RWPE2 (cell line): ENCODE measurements around the gene OR10AD1.

ENCODE experiments used
- ATAC-seq: fragments of 200-7000 bp; cut with Tn5 transposase; 3 replicates; pipeline ENCODE4 v1.9.1; 2021; ENCODE audit warnings: low read depth
- DNase-seq: peaks from one replicate; pipeline ENCODE4 v3.0.0-alpha.2; 2020; ENCODE audit warnings: low spot score
- H3K27ac ChIP-seq: fragments of 450-650 bp; 2 replicates; pipeline ENCODE4 v1.5.1; 2017; ENCODE audit warnings: mild to moderate bottlenecking; ENCODE audit not compliant: poor library complexity, severe bottlenecking
- H3K27me3 ChIP-seq: fragments of 250-450 bp; sonication (Bioruptor Pico); 2 replicates; pipeline ENCODE4 v1.5.1; 2021; ENCODE audit warnings: mild to moderate bottlenecking, moderate library complexity; ENCODE audit not compliant: insufficient read depth, poor library complexity, severe bottlenecking
- H3K36me3 ChIP-seq: fragments of 250-450 bp; sonication (Bioruptor Pico); 2 replicates; pipeline ENCODE4 v1.5.1; 2020; ENCODE audit warnings: low read depth, mild to moderate bottlenecking, moderate library complexity
- H3K4me1 ChIP-seq: fragments of 250-450 bp; sonication (Bioruptor Pico); 2 replicates; pipeline ENCODE4 v1.5.1; 2021; ENCODE audit warnings: mild to moderate bottlenecking, moderate library complexity; ENCODE audit not compliant: insufficient read depth, poor library complexity, severe bottlenecking
- H3K4me3 ChIP-seq: fragments of 250-450 bp; sonication (Bioruptor Pico); 2 replicates; pipeline ENCODE4 v1.5.1; 2021; ENCODE audit warnings: mild to moderate bottlenecking, moderate library complexity; ENCODE audit not compliant: severe bottlenecking
- H3K9me3 ChIP-seq: fragments of 250-450 bp; sonication (Bioruptor Pico); 2 replicates; pipeline ENCODE4 v1.5.1; 2021; ENCODE audit warnings: mild to moderate bottlenecking, moderate library complexity; ENCODE audit not compliant: severe bottlenecking
- CTCF ChIP-seq: fragments of 450-650 bp; IDR thresholded peaks from one replicate; pipeline ENCODE4 v1.5.1; 2017; ENCODE audit warnings: mild to moderate bottlenecking, moderate library complexity; ENCODE audit not compliant: poor library complexity, severe bottlenecking

OR10AD1 gene

GRCh38 chr12:48182631-48183030 is 20.5 kb downstream of the OR10AD1 start:
- Histone ChIP-seq H3K4me3 (peak overlapping the region; percentile 29), H3K27ac (no peak overlapping the region), H3K9me3 (no peaks in the 10 kb centered on the region), H3K36me3 (no peaks in the 10 kb centered on the region), H3K27me3 (peaks cover 50% of the 10 kb centered on the region), H3K4me1 (no peaks in the 10 kb centered on the region)
- TF ChIP-seq CTCF = no peak
- ATAC-seq = no peak
- no peak for DNase-seq

- DNase-seq = no peak
- no peaks in the 10 kb centered on the region for H3K4me1 ChIP-seq
- H3K27ac ChIP-seq = no peak overlapping the region
- H3K36me3 ChIP-seq = no peaks in the 10 kb centered on the region
- no peaks in the 10 kb centered on the region for H3K9me3 ChIP-seq
- ATAC-seq = no peak
- no peak for TF ChIP-seq CTCF
- no peak overlapping the region for H3K4me3 ChIP-seq
- H3K27me3 ChIP-seq = peaks cover 56% of the 10 kb centered on the region
These were observed 22.1 kb downstream of the OR10AD1 start for GRCh38 chr12:48180857-48181495.

- Histone ChIP-seq H3K27ac (no peak overlapping the region), H3K4me3 (no peak overlapping the region), H3K4me1 (no peaks in the 10 kb centered on the region), H3K36me3 (no peaks in the 10 kb centered on the region), H3K27me3 (peaks cover 54% of the 10 kb centered on the region), H3K9me3 (no peaks in the 10 kb centered on the region)
- no peak for ATAC-seq
- DNase-seq = no peak
- TF ChIP-seq CTCF = no peak
These were observed 22.7 kb downstream of the OR10AD1 start for GRCh38 chr12:48180424-48180823.

GRCh38 chr12:48179466-48179865 is 23.6 kb downstream of the OR10AD1 start:
- Histone ChIP-seq H3K4me1 (no peaks in the 10 kb centered on the region), H3K4me3 (no peak overlapping the region), H3K27ac (no peak overlapping the region), H3K27me3 (peaks cover 44% of the 10 kb centered on the region), H3K36me3 (no peaks in the 10 kb centered on the region), H3K9me3 (no peaks in the 10 kb centered on the region)
- ATAC-seq (no peak), DNase-seq (no peak)
- no peak for TF ChIP-seq CTCF

- Histone ChIP-seq H3K4me3 (no peak overlapping the region), H3K4me1 (no peaks in the 10 kb centered on the region), H3K27ac (no peak overlapping the region), H3K27me3 (peaks cover 31% of the 10 kb centered on the region), H3K36me3 (no peaks in the 10 kb centered on the region), H3K9me3 (no peaks in the 10 kb centered on the region)
- TF ChIP-seq CTCF = no peak
- DNase-seq = no peak
- no peak for ATAC-seq
These were observed 25.1 kb downstream of the OR10AD1 start for GRCh38 chr12:48177982-48178381.
